Central memory CD8-positive, alpha-beta T cell (primary cell): ENCODE results near the gene MFAP3L.

ENCODE experiments used
- ATAC-seq: fragments of 150-1000 bp; cut with Tn5 transposase; replicated peaks from 2 replicates; pipeline ENCODE4 v1.10.0; 2022; ENCODE audit warnings: mild to moderate bottlenecking, moderate FRiP score, moderate number of reproducible peaks; ENCODE audit not compliant: poor library complexity, severe bottlenecking; ENCODE audit errors: extremely low read depth
- DNase-seq, 2 donors: peaks; one replicate each; pipeline ENCODE4 v3.0.0; 2021; ENCODE audit warnings: low spot score in 2 of 2
- H3K27ac Mint-ChIP-seq: one replicate; pipeline ENCODE4 v1.8.0; 2022; ENCODE audit warnings: low read depth, mild to moderate bottlenecking, moderate library complexity, mixed read lengths
- H3K27me3 Mint-ChIP-seq: one replicate; pipeline ENCODE4 v1.8.0; 2022; ENCODE audit warnings: mixed read lengths
- H3K36me3 Mint-ChIP-seq: one replicate; pipeline ENCODE4 v1.8.0; 2022; ENCODE audit warnings: mild to moderate bottlenecking, moderate library complexity, mixed read lengths; ENCODE audit not compliant: insufficient read depth
- H3K4me1 Mint-ChIP-seq: one replicate; pipeline ENCODE4 v1.8.0; 2022; ENCODE audit warnings: mixed read lengths
- H3K4me3 Mint-ChIP-seq: one replicate; pipeline ENCODE4 v1.8.0; 2022; ENCODE audit warnings: mild to moderate bottlenecking, moderate library complexity, mixed read lengths
- H3K9me3 Mint-ChIP-seq: one replicate; pipeline ENCODE4 v1.8.0; 2022; ENCODE audit warnings: mixed read lengths

The MFAP3L gene

DNA sequence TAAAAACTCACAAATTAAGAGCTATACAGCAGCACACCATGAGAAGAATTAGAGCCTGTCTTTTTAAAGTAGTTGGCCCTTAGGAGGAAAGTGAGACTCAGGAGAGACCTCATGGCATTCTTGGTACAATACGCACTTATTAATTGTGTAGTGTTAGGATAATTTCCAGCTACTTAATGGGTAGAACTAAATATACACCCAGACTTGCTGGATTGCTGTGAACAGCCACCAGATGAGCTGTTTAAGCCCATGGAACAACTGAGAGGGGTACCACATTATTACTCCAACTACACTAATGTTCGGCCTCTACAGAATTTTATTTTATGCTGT, 13.6 kb downstream of the MFAP3L start:
- Mint-ChIP-seq H3K4me1 (peaks cover 7% of the 10 kb centered on the region), H3K36me3 (no peaks in the 10 kb centered on the region), H3K27me3 (peaks cover 10% of the 10 kb centered on the region), H3K27ac (no peak overlapping the region), H3K9me3 (no peaks in the 10 kb centered on the region), H3K4me3 (no peak overlapping the region)
- DNase-seq (no peak), ATAC-seq (no peak)

DNA sequence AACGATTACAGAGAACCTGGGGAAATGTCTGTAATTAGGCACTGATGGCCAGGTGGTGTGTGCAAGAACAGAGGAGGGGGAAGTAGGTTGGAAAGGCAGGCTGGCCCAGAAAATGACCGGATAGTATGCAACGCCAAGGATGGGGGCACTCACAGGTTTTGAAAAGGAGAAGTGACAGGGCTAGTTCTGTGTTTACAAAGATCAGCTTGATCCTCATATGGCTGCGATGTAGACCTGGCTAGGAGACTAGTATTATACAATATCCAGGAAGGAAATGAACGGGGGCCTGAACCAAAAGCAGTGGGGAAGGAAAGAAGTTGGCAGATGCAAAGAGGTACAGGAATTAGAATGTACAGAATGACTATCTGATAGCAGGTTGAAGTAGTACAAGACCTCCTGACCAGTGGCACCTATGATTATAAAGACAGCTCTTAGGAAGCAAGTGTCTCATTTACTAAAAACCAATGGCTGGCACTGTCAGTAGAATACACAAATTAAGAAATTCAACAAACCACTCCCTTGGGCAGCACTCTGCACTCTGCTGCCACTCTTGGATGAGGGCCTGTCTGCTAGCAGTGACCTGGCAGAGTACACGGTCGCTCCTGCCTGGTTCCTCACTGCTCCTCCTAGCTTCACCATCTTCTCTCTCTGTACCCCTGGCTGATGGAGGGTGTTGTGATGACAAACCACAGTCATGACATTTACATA, 14.1 kb downstream of the MFAP3L start:
- H3K27me3 Mint-ChIP-seq = peaks cover 11% of the 10 kb centered on the region
- no peak for ATAC-seq

DNA sequence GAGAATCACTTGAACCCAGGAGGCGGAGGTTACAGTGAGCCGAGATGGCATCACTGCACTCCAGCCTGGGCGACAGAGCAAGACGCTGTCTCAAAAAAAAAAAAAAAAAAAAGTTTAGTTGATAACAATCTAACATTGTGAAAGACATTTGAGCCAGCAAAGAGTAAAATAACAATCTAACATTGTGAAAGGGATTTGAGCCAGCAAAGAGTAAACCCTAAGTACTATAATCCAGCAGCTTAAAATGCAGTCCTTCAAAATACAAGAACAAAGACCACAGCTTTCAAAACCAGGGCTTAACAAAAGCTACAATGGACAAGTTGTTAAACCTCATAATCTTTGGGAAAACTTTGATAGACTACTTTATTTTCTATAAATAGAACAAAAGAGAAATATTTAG, 16.9 kb downstream of the MFAP3L start:
- DNase-seq (no peak), ATAC-seq (no peak)
- no peak overlapping the region for H3K27ac Mint-ChIP-seq
- no peaks in the 10 kb centered on the region for H3K36me3 Mint-ChIP-seq
- H3K4me1 Mint-ChIP-seq = peaks cover 7% of the 10 kb centered on the region
- H3K9me3 Mint-ChIP-seq = no peaks in the 10 kb centered on the region
- H3K4me3 Mint-ChIP-seq = no peak overlapping the region
- peaks cover 13% of the 10 kb centered on the region for H3K27me3 Mint-ChIP-seq

More for the DNA sequence above, 14.1 kb downstream of the MFAP3L start:
- H3K9me3 Mint-ChIP-seq = no peaks in the 10 kb centered on the region
- no peak for DNase-seq
- peaks cover 7% of the 10 kb centered on the region for H3K4me1 Mint-ChIP-seq
- H3K36me3 Mint-ChIP-seq = no peaks in the 10 kb centered on the region
- H3K27ac Mint-ChIP-seq = no peak overlapping the region
- no peak overlapping the region for H3K4me3 Mint-ChIP-seq

DNA sequence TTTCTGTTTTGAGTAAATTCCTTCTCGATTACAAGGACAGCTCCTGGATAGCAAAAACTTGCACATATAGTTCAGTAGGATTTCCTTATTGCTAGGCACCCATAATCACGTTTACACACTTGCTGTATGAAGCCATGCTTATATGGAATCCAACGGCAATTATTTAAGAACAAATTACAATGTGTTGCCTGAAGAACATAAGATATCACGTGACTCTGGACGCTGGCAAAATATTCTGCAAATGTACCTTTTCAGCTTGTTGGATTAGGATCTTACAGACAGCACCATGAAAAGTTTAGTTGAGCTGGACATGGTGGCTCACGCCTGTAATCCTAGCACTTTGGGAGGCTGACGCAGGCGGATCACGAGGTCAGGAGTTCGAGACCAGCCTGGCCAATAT, 17.4 kb downstream of the MFAP3L start:
- Mint-ChIP-seq H3K4me1 (peaks cover 7% of the 10 kb centered on the region), H3K36me3 (no peaks in the 10 kb centered on the region), H3K4me3 (no peak overlapping the region), H3K9me3 (no peaks in the 10 kb centered on the region), H3K27ac (no peak overlapping the region), H3K27me3 (peaks cover 10% of the 10 kb centered on the region)
- DNase-seq (no peak), ATAC-seq (no peak)

DNA sequence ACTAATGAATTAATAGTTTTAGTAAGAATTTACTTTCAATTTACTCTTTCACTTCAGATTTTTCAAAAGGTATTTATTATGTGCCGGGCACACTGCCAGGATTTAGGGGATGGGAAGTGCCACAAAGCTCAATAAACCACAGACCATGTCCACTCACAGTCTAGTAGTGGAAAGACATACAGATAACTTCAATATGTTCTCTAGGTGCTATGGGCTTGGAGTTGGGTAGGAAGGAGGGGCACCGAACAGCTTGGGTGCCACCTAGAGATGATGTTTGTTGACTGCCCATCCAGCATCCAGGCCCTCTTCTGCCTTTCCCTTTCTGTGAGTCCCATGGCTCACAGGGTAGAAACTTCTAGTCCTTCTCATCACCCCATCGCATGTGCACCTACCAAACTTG, 17.8 kb downstream of the MFAP3L start:
- no peak for DNase-seq
- ATAC-seq = no peak

DNA sequence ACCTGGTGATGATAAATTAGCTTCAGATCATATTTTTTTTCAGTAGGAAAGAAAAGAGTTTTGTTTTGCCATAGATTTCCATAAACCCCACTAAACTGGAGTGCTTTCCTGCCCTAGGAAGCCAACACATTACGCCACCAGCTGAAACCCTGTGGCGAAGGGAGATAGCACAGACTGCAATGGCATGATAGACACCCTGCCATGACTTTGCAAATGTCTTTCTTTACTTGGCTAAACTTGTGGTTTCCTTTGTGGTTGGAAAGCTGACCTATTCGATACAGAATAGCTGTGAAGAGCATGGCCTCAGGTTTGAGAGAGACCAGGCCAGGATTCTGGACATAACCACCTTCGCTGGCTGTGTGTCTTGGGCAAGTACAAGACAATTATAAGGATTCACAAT, 19.1 kb downstream of the MFAP3L start:
- peaks cover 10% of the 10 kb centered on the region for H3K27me3 Mint-ChIP-seq
- DNase-seq (no peak), ATAC-seq (no peak)
- H3K4me1 Mint-ChIP-seq = peaks cover 7% of the 10 kb centered on the region
- no peaks in the 10 kb centered on the region for H3K9me3 Mint-ChIP-seq
- H3K36me3 Mint-ChIP-seq = no peaks in the 10 kb centered on the region
- no peak overlapping the region for H3K4me3 Mint-ChIP-seq
- no peak overlapping the region for H3K27ac Mint-ChIP-seq

More for the DNA sequence above, 17.8 kb downstream of the MFAP3L start:
- H3K27me3 Mint-ChIP-seq = peaks cover 10% of the 10 kb centered on the region
- H3K4me3 Mint-ChIP-seq = no peak overlapping the region
- no peaks in the 10 kb centered on the region for H3K36me3 Mint-ChIP-seq
- H3K9me3 Mint-ChIP-seq = no peaks in the 10 kb centered on the region
- no peak overlapping the region for H3K27ac Mint-ChIP-seq
- peaks cover 7% of the 10 kb centered on the region for H3K4me1 Mint-ChIP-seq

DNA sequence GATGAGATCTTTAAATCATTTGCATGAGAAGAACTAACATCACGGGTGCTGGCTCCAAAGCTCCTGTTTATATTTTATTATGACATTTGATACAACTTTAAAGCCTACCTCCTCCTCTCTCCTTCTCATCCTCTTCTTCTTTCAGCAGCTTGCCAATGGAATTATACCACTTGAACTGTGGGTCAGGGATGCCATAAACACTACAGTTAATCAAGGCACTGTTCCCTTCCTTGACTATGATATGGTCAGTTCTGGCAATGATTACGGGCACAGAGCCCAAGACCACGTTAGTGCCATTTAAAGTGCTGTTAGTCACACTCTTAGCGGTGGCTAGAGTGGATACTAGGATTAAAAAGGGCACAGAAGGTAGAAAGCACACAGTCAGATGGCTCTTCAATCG, 20.7 kb downstream of the MFAP3L start:
- H3K9me3 Mint-ChIP-seq = no peaks in the 10 kb centered on the region
- ATAC-seq (no peak), DNase-seq (no peak)
- H3K4me3 Mint-ChIP-seq = no peak overlapping the region
- H3K27ac Mint-ChIP-seq = no peak overlapping the region
- H3K27me3 Mint-ChIP-seq = peaks cover 10% of the 10 kb centered on the region
- peaks cover 7% of the 10 kb centered on the region for H3K4me1 Mint-ChIP-seq
- H3K36me3 Mint-ChIP-seq = no peaks in the 10 kb centered on the region

DNA sequence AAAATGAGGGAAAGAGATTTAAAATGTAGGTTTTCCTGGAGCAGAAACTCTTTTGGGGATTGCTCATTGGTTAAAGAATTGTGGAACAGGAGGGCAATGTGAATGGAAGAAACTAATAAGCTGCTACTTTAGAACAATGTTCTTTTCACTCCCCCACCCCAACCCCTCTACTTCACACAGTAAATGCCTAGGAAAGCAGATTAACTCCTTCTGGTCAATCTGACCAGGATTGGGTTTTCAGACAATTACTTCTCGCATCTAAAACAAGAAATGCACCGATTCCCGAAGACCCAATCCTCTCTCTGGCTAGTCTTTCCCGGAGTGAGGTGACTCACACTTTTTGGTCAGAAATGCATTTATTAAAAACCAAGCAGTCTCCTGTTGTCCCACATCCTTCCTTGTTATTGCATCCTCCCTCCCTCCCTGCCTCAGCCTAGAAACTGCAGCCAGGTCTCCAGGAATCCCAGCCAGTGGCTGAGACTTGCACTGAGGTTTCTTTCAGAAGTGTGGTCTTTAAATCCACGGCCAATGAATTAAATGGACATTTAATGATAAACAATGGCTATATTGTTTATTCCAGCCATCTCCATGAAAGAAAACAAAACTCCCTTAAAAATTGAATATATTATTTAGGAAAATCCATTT, 21.4 kb downstream of the MFAP3L start:
- peaks cover 7% of the 10 kb centered on the region for H3K4me1 Mint-ChIP-seq
- DNase-seq (no peak), ATAC-seq (no peak)
- H3K27ac Mint-ChIP-seq = no peak overlapping the region
- no peaks in the 10 kb centered on the region for H3K9me3 Mint-ChIP-seq
- peaks cover 10% of the 10 kb centered on the region for H3K27me3 Mint-ChIP-seq
- H3K36me3 Mint-ChIP-seq = no peaks in the 10 kb centered on the region
- no peak overlapping the region for H3K4me3 Mint-ChIP-seq

DNA sequence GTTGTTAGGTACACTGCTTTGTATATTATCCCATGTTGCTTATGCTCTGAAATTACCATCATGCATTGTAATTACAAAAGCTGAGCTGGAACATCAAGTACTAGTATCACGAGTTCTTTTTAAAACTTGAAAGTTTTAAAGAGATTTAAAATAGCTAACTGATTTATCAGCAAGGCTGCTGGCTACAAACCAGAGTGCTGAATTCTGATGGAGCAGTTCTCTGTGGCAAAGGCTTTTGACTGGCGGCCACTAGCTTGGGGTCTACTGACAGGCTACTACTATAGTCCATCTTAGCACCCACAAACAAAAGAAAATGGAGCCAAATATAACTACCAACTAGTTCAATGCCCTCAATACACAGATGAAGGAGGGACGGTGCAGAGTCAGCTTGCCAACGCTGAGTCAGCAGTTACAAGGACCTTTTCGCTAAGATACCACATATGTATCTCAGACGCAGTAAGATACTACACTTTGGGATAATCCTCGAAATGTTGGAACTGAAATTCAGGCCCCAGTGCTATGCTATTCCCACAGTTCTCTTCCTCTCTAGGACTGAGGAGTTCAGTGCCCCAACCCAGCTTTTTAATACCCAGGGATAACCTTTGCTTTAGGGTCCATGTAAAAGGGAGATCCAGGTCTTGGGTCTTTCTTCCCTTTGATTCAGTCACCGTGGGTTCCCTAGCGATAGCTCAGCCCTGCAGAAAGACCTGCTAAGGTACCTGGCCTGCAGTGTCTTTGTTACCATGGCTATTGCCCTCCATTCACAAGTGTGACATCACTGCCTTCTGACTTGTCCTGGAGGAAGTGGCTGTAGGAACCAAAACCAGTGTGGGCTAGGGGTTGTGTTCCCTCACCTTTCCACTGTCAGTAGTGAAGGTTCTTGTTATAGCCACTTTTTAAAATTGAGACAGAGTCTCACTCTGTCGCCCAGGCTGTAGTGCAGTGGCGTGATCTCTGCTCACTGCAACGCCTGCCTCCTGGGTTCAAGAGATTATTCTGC, 22.8 kb downstream of the MFAP3L start:
- Mint-ChIP-seq H3K27ac (no peak overlapping the region), H3K36me3 (no peaks in the 10 kb centered on the region), H3K4me1 (peaks cover 6% of the 10 kb centered on the region), H3K9me3 (no peaks in the 10 kb centered on the region), H3K4me3 (no peak overlapping the region), H3K27me3 (peaks cover 10% of the 10 kb centered on the region)
- ATAC-seq (no peak), DNase-seq (no peak)

DNA sequence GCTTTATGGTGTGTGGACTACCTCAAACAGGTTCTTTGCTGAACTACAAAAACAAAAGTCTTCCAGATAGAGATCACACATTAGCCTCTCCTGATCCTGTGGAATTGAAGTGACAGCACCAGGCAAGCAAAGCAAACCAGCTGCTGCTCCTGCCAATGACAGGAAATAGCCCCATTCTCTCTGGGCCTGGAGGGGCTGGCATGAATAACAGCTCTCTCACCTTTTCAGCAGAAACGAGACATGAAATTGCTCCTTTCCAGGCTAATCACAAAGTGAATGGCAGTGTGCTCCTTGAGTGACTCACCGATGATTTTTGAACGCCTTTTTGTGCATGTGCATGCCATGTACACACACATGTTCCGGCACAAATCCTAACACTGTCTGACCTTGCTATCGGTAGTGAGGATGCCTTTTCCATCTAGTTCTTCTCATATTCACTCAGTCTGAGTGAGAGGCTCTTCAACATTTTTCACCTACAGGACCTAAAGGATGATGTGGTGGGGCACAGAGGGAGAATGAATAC, 24.4 kb downstream of the MFAP3L start:
- H3K27ac Mint-ChIP-seq = no peak overlapping the region
- no peak for DNase-seq
- no peak overlapping the region for H3K4me3 Mint-ChIP-seq
- ATAC-seq = no peak
- peaks cover 6% of the 10 kb centered on the region for H3K27me3 Mint-ChIP-seq
- no peaks in the 10 kb centered on the region for H3K4me1 Mint-ChIP-seq
- no peaks in the 10 kb centered on the region for H3K9me3 Mint-ChIP-seq
- H3K36me3 Mint-ChIP-seq = no peaks in the 10 kb centered on the region

DNA sequence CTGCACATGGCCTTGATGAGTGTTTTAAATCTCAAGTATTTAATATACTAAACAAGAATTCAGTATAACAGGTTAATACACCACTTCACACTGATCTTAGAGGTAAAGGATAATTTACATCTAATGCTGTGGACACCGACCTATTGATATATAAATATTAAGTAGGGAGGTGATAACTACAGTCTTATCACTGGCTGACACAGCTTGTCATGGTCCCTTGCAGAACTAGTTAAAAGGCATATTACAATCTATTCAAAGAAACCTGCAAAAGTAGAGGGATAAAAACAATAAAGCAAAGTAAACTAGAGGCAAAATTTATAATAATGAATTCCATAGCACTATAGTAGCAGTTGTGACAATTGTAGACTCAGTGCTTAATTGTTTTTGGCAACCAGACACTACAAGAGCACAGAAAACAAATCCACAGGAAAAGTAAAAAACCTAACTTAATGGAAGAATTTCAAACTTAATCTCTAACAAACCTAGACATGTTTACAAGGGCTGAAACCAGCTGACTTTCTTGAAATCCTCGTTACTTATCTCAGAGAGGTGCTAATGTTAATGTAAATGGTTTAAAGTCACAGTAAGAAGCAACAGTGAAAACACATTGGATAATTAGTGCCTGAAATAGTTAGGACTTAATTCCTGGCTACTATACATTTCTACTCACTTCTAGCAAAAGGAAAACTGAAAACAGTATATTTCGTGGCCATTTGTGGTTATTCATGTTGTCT, 25.0 kb downstream of the MFAP3L start:
- no peak for ATAC-seq
- no peaks in the 10 kb centered on the region for H3K9me3 Mint-ChIP-seq

DNA sequence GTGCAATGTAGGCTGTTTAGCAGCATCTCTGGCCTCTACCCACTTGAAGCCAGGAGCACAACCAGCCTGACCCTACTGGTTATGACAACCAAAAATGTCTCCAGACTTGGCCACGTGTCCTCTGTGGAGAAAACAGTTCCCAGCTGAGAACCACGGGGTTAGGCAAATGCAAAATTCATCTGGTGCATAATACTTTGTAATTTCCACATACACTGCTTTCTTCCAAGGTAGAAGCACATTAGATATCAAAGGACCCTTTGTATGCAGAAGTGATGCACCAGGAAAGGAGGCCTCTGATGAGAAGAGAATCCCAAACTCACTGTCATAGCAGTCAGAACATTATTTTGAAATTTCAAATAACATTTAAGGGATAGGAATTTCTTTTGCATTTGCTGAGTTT, 26.3 kb downstream of the MFAP3L start:
- no peaks in the 10 kb centered on the region for H3K4me1 Mint-ChIP-seq
- no peaks in the 10 kb centered on the region for H3K9me3 Mint-ChIP-seq
- no peak for DNase-seq
- H3K27ac Mint-ChIP-seq = no peak overlapping the region
- H3K36me3 Mint-ChIP-seq = no peaks in the 10 kb centered on the region
- H3K27me3 Mint-ChIP-seq = peaks cover 11% of the 10 kb centered on the region
- no peak for ATAC-seq
- no peak overlapping the region for H3K4me3 Mint-ChIP-seq

More for the DNA sequence above, 25.0 kb downstream of the MFAP3L start:
- no peak overlapping the region for H3K27ac Mint-ChIP-seq
- H3K27me3 Mint-ChIP-seq = peaks cover 3% of the 10 kb centered on the region
- H3K4me1 Mint-ChIP-seq = no peaks in the 10 kb centered on the region
- no peak for DNase-seq
- no peak overlapping the region for H3K4me3 Mint-ChIP-seq
- H3K36me3 Mint-ChIP-seq = no peaks in the 10 kb centered on the region
